HG03139 (cell line): ENCODE measurements around the gene AADAC.
"Not testable (repeated sequence)": the region's sequence is repeated elsewhere in the genome, so short reads cannot be mapped to it uniquely, and the experiment has no call there.

Experiments used
- ATAC-seq: cut with Tn5 transposase; IDR thresholded peaks from one replicate; pipeline ENCODE4 v1.9.1; 2021; ENCODE audit not compliant: unreplicated experiment

AADAC gene, protein sequence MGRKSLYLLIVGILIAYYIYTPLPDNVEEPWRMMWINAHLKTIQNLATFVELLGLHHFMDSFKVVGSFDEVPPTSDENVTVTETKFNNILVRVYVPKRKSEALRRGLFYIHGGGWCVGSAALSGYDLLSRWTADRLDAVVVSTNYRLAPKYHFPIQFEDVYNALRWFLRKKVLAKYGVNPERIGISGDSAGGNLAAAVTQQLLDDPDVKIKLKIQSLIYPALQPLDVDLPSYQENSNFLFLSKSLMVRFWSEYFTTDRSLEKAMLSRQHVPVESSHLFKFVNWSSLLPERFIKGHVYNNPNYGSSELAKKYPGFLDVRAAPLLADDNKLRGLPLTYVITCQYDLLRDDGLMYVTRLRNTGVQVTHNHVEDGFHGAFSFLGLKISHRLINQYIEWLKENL

DNA sequence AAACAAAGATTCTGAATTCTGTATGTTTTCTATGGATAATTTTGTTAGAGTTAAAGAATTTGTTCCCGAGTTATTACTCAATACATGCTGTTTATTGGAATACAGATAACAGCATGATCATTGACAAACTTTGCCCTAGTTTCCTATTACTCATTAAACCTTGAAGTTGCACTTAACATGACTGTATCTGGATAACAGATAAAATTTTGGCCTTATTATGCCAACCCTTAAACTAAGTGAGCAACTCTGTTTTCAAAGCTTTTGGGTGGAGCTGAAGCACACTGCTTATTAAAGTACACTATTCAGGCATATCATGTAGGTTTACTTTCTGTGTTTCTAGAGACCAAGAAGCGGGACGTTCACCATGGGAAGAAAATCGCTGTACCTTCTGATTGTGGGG lies at the start of gene AADAC:
TSS of gene AADAC (plus strand) at position 318 of the 400 bp plus-strand sequence. CDS start at position 365, 47 bp downstream.
- no peak for ATAC-seq

DNA sequence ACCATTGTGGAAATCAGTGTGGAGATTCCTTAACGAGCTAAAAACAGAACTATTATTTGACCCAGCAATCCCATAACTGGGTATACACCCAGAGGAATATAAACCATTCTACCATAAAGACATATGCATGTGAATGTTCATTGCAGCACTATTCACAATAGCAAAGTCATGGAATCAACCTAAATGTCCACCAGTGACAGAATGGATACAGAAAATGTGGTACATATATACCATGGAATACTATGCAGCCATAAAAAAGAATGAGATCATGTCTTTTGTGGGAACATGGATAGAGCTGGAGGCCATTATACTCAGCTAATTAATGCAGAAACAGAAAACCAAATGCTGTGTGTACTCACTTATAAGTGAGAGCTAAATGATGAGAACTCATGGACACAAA lies 49.2 kb upstream of the AADAC start:
- not testable (repeated sequence) for ATAC-seq

DNA sequence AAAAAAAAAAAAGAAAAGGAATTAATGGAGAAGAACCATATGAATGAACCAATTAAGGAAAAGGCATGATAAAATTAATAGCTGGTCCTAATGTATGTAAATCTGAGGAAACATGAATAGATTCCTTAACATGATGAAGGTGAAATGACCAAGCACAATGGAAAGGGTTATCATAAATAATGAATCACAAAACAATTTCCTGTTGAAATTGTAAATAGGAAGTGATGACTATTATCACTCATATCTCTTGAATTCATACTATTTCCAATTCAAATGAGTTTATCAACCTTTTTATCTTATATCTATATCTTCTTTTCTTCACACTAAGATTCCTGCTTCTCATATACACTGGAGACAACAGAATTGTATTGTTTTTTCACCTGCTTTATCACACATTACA lies 48.2 kb upstream of the AADAC start:
- no peak for ATAC-seq

DNA sequence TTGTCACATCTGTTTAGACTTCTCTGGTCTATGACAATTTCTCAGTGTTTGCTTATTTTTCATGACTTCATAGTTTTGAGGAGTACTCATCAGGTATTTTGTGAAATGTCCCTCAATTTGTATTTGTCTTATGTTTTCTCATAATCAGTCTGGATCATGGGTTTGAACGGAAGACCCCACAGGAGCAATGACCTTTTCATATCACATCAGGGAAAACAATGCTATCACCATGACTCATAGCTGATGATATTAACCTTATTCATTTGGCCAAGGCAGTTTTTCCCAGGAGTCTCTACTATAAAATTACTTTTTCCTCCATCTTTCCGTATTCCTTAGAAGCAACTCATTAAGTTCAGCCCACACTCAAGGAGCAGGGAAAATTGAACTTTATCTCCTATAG lies 47.5 kb upstream of the AADAC start:
- no peak for ATAC-seq

DNA sequence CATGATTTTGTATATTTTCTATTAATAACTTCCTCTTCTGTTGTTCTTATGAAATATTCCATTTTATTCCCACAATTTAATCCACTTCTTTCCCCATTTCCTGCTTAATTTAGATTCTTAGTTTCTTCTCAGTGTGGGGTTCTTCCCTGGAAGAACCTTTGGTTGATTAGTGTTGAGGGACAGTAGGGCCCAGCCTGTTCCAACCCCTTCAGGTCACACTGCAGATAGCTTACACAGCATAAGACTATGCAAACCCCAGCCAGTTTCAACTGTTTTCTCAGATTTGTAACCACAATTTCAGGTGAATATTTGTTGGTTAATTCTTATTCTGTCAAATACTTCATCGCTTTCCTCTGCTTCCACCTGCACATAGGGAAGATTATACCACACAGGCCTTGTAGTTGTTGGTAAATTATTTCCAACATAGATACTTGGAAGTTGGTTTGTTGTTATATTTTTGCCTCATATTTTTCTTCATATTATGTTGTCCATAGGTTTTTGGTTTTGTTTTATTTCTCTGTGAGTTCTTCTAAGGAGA lies 45.5 kb upstream of the AADAC start:
- ATAC-seq = no peak

DNA sequence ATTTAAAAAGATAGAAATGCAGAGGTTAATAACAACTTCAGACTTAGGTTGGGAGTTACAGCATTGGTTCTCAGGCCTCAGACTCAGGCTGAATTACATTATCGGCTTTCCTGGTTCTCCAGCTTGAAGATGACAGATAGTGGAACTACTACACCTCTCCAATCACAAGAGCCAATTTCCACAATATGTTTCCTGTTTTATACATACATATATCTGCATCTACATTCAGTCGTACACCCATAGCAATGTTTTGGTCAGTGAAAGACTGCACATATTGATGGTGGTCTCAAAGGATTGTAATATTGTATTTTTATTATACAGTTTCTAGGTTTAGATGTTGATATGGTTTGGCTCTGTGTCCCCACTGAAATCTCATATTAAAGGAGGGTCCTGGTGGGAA lies 44.7 kb upstream of the AADAC start:
- no peak for ATAC-seq

DNA sequence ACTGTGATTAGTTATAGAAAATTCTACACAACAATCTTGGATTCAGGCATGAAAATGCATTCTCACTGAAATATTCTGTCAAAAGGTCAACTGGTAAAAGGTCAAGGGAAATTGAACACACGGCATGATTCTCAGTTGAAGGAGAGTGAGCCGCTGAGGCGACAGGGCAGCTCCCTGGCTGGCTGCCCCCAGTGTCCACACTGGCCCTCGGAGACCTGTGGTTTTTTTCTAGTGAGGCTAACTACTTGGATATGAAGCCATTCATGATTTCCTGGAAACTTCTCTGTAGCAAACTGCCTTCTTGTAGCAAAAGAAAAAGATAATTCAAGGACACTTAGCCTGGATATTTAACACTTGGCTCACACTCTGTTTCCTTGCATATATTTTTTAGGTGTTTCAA lies 43.0 kb upstream of the AADAC start:
- no peak for ATAC-seq

DNA sequence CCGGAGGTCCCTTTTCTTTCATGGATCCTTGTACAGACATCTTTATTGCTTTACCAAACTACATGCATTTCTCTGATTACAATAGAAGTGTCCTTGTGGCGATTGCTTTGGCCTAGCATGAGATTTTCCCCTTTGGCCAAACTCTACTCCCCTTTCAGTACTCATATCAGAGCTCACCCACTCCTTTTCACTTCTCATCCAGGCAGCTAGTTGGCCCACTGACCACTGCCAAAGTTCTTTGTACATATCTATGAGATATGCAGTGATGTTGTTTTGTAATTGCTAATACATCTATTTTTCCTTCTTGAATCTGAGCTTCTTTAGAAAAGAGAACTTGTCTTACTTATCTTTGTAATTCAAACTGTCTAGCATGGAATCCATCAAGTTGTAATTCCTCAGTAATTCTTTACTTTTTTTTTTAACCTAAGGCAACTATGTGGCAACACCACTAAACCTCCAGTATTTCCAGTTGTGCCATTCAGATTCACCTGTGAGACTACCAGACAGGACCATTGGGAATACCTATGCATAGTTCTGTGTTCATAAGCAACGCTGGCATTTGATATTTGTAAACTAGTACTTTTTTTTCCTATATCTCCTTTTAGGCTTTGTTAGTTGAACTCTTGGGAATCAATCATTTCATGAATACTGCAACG lies 41.0 kb upstream of the AADAC start:
- no peak for ATAC-seq

DNA sequence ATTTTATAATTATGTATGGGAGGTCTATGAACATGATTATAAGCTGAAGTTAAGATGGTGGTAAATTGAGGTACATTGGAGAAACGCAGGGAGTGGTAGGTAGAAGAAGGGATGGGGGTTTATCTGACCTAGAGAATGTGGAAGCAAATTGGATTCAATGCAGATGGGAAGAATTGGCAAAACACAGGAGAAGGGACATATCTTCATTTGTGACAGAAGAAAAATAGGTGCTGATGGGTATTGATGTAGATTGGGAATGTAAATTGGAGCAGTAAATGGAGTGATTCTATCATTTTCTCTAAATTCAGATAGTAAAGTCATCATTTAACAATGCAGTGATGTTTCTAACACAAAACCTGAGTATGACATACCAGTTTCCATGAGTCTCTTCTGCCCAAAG lies 39.7 kb upstream of the AADAC start:
- no peak for ATAC-seq

DNA sequence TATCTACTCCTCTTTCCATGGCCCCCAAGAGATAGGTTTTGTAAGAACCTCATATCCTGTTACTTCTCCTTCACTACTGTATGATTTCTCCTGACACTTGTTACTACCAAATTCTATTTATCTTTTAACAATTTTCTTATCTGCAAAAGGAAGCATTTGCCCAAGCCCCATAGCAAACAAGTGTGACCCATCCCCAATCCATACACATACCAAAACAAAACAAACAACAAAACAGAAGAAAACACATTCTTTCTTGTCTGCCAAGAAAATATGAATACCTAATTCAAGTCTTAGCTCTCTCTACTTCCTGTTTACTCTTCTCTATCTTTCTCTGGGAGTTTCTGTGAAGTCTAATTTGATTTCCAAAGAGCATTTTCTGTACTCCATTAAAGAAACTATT lies 39.0 kb upstream of the AADAC start:
- no peak for ATAC-seq

DNA sequence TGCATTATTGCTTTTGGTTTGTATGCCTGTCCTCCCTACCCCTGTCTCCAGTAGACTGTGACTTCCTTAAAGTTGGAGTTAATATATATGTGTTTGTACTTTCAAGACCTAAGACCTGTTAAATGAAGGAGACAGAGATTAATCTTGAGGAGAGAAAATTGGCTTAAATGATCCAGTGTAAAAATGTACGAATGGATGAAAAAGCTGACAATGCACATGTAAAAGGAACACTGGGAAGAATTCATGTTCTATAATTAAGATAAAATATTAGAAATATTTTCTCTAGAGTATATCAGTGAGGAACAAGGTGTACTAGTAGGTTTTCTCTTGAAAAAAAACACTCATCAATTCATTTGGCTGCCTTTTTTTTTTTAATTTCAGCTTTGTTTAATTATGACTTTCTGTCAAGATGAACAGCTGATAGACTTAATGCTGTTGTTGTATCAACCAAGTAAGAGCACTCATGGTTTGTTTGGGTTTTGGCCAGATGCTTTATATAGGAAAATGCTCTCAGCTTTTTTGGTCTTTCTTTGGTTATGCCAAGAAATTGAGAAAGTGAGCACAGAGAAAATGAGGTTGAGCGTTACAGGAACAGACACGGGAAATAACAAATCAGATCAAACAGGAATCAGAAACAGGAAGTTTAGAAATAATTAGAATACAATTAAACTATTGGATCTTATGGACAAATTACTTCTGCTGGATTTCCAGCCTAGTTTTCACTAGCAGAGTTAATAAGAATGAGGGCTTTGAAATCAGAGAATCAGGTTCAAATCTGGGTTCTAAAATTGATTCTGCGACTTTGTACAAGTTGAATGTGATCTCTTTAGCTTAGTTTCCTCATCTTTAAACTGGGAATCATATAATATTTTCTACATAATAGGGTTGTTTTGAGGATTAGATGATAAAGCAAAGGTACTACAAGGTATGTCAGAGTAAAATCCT lies 38.3 kb upstream of the AADAC start:
- ATAC-seq = no peak

DNA sequence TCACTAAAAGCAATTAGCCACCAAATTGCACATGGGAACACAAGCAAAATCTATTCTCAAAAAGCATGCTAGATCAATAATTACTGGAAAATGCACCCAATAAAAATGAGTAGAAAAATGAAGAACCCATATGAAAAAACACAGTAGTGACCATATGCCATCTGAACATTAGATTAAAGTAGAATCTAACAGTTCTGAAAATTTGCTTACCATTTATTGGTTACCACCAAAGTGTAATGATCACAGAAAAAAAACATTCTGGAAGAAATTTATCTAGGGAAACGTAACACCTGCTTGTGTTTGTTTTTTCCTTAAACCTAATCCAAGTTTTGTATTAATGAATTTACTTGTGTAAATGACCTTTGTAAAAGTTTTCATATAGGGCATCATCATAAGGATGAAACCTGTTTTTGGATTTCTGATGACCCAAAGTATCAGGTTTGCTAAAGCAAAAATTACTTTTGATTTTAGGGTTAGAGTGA lies 37.6 kb upstream of the AADAC start:
- ATAC-seq = no peak

DNA sequence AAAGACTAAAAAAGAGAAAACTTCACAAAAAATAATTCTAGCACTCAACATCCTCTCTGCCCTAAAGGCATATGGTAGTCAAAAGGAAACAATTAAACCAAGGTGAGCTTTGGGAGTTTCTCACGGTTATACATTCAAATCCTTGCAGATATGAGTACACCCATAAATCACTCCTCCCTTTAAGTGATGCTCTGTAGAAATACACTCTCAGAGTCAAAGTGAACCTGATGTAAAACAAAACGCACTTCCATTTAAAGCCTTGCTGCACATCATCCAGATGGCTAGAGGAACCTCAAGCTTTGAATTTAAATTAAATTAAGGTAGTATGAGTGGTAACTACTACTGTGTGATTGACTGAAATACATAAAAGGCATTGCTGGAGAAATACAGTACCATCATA lies 36.0 kb upstream of the AADAC start:
- no peak for ATAC-seq

DNA sequence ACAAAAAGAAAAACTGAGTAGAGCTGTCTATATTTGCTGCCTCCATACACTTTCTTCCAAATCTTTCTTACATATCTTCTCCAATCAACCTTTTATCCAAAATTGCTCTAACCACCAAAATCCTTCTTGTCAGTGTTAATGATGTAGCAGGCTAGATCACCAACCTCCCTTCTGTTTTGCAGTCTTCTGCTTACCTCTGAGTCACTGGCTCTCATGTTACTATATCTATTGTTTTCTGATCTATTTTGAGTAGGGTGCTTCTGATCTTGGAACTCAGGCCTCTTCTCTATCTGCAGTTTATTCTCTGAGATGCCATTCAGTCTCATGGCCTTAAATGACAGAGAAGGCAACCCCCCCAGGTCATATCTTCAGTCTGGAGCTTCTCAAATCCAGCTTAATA lies 26.3 kb upstream of the AADAC start:
- ATAC-seq = no peak

DNA sequence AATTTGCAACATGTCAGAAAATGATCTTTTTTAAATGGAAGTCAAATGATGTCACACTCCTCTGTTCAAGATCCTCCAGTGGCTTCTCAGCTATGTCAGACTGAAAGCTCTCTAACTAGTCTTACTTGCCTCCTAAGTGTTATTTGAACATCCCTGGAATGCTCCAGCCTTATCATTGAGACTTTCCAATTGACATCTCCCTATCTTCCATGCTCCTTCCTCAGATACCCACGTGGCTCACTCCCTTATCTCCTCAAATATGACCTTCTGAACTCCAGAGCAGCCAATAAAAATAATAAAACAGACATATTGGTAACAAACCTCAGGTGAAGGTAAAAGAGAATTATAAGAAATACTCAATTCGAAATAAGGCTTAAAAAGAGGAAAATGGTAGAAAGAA lies 25.5 kb upstream of the AADAC start:
- ATAC-seq = no peak

DNA sequence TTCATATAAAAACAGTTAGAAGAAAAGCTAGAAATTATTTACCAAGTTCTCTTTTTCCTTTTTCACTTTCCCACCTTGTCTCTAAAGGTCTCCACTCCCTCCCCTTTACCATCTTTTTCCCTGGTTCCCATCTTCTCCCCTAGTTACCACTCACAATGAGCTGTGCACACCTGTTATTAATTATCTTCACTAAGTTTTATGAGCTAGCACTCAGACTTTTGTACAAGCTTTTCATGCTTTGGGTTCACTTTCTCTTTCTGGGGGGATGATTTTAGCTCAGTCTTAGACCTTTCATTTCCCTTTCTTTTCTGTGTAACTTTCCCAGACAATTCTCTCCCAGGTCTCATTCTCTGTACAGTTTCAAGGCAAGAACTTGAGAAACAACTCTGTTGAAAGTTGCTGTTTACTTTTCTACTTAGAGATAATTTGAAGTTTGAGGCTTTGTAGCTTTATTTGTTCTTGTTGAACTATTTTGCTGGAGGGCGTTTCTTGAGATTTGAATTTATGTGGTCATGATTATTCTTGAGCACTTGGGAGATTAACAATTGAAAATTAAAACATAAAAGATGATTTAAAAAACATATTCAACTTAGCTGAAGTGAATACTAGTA lies 24.0 kb upstream of the AADAC start:
- ATAC-seq = no peak

DNA sequence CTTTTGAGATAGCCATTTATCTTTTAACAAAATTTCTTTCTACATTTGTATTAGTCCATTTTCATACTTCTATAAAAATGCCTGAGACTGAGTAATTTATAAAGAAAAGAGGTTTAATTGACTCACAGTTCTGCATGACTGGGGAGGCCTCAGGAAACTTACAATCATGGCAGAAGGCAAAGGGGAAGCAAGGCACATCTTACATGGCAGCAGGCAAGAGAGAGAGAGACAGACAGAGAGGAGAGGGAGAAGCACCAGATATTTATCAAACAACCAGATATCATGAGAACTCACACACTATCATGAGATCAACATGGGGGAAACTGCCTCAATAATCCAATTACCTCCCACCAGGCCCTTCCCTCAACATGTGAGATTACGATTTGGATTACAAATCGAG lies 23.2 kb upstream of the AADAC start:
- not testable (repeated sequence) for ATAC-seq

DNA sequence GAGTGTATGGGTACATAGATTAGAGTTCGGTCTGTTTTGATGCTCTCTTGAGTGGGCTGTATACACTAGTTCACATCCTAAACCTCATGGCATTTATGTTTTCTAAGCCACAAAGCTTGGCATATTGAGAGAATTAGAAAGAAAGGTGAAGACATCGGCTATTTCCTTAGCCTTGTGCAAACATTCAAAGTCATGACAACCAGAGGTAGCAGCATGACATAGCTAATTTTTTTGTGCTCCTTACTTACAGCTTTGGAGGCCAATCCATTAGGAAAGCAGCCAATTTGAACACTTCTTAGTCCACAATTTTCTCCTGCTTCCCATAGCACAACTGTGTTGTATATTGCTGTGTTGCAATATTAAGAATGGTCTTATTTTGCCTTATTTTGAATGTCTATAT lies 21.5 kb upstream of the AADAC start:
- ATAC-seq = no peak

DNA sequence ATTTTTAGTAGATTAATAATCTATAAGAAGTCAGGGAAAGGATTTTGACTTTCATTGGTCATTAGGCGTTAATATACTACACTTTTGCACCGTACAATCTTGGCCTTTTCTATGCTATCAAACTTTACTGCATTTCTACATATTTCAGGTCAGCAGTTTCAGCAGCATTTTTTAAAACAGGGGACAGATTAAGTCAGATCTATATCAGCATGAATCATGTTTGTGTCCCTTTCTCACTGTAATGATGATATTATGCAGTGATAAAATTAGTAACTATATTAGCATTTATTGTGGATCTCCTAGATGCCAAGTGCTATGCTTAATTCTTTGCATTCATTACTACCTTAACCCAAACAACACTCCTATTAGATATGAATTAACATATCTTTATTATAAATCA lies 20.3 kb upstream of the AADAC start:
- no peak for ATAC-seq

DNA sequence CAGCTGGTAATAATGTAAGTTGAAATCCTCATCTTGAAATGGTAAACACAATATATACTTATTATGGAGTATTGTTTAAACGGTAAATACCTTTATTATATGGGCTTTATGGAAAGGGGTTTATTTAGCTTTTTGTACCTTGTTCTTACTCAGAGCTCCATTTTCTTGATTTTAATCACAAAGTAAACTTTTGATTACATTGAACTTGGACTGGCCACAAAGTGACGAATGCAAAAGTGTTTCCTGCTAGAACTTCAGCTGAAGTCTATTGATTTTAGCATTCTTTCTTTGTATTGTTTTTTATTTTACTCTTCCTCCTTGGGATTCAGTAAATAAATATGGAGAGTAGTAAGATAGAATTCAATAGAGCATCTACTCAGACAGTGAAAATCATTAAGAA lies 19.8 kb upstream of the AADAC start:
- ATAC-seq = no peak

DNA sequence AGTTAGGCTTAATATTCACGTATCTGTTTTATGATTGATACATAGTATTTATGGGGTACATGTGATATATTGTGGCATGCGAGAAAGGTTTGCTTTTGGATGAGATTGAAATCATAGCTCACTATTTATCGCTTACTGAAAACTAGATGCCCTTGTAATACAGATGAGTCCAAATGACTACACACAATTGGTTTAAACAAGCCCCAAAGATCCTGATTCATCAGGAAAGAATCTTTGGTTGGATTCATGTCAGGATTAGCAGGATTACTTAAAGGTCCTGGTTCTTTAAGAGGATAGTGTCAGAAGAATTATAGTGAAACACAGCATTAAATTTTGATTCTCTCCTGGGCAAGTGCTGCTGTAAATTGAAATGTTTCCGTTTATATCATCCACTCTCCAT lies 18.6 kb upstream of the AADAC start:
- no peak for ATAC-seq
